Hypothalamus (tissue), 51 donors: ENCODE data around the gene ATXN1.
A peak's percentile ranks its signal among the peaks of the same experiment; 100 is the strongest.
"Not testable (repeated sequence)": the region's sequence is repeated elsewhere in the genome, so short reads cannot be mapped to it uniquely, and the experiment has no call there.

Experiments
- DNase-seq, 51 donors: peaks; one replicate each; lab custom pipeline; 2025; lab: John Stamatoyannopoulos, UW

Gene ATXN1

DNA sequence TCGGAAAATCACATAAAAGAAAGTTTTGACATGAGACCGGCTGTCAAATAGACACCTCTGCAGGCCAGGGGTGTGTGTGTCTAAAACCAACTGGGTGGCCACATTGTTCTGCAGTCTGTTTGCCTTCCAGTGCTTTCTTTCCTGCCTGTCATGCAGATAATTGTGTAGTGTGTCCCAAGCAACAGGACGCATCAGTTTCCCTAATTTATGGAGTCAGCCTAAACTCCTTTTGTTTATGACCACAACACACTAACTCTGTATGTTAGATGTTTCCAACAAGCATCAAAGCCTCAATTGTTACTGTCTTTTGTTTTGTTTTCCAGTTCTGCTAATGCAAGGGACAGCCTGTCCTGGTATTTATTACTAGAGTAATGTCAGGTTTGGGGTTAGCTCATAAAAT is 205.7 kb downstream of the ATXN1 start:
- peak in 5 of 51 donors; percentile 17 to 77 (median 58) for DNase-seq

DNA sequence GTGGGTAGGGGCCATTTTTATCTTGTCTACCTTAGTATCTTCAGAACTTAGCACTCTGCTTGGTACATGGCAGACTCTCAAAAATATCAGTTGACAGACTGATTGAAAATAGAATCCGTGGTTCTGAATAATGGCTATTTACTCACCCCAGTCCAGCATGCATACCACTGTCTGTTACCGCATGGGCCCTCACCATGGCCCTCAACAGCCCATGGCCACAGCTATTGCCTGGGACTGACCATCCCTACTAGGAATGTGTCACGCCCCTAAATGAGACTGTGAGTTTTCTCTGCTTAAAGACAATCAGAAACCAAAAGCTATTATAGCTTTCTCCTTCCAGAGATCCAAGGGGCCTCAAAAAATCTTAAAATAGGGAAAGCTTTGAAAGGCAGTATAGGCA is 207.7 kb downstream of the ATXN1 start:
- no peak for DNase-seq

DNA sequence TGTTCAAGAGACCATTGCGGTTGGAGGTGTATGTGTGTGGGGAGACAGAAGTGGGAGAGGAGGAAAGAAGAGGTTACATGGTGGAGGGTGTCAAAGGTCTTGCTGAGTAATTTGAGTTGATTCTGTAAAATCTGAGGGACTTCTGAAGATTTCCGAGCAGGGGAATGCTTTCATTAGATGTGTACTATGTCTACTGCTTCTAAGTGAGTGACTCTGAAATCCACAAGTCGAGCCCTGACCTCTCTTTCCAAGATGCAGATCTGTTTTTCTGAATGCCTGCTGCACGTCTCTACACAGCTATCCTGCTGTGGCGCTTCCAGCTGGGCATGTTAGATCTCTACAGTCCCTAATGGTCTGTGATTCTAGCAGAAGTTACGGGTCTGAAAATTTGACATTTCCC is 209.8 kb downstream of the ATXN1 start:
- DNase-seq: no peak

DNA sequence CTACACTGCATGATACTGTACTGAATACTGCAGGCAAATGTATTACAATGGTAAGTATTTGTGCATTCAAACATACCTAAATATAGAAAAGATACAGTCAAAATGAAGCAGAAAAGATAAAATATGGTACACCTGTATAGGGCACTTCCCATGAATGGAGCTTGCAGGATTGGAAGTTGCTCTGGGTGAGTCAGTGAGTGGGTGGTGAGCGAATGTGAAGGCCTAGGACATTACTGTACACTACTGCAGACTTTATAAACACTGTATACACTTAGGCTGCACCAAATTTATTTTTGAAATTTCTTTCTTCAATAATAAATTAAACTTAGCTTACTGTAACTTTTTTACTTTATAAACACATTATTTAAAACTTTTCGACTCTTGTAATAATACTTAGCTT is 213.1 kb downstream of the ATXN1 start:
- DNase-seq: no peak

DNA sequence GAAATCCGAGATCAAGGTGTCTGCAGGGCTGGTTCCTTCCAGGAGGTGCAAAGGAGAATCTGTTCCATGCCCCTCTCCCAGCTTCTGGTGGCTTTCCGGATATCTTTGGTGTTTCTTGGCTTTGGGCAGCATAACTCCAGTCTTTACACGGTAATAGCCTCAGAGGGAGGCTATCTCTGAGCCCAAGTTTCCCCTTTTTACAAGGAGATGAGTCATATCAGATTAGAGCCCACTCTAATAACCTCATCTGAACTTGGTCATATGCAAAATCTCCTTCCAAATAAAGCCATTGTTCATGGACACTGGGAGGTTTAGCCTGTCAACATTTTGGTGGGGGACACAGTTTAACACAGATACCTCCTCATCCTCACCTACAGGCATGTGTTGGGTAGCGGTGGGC is 213.7 kb downstream of the ATXN1 start:
- no peak for DNase-seq

DNA sequence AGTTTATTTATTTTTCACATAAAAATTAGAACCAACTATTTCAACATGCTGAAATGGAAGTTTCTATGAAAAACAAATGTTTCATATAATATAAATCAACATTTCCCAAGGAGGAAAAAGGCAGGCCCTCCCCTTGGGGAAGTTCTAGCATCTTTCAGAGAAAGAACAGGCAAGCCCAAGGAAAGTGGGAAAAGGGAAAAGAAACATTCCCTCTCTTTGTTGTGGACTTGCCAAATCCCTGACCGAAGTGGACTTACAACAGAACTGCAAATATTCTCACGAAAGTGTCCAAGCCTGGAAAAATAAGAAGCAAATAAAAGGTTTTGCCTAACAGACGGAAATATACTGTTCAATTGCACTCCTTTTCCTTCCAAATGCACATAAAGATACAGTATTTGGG is 214.4 kb downstream of the ATXN1 start:
- DNase-seq: no peak

DNA sequence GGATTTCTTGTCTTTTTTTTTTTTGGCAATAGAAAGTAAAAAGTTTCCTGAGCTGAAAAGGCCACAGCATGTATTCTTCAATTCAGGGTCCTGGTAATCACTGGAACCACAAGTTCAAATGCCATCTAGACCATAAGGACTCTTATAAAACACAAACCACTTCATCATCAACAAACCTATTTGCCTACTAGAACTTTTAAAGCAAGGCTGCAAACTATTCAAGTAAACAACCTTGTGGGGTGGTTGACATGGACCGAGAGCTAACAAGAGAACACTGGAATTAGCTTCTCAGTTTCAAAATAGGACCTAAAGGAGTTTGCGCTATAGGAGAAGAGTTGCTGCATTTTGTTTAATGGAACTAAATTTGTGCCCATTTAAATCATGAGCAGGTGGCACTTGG is 215.9 kb downstream of the ATXN1 start:
- DNase-seq: no peak

DNA sequence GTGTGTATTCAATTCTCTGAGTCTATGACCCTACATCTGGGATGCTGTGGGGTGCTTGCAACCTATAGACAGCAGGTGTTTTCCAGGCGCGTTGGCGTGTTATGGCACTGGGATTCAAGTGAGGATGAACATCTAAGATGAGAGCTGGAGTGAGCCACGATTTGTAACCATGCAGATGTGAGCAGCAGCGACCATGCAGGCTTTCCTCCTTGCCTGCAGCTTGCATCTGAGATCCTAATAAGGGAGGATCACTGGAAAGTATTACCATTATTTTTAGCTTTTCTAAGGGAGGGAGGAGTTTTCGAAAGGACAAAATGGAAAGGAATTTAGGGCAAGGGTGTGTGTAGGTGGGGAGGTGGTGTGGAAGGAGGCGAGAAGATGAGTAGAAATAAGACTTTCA is 216.7 kb downstream of the ATXN1 start:
- DNase-seq: no peak

DNA sequence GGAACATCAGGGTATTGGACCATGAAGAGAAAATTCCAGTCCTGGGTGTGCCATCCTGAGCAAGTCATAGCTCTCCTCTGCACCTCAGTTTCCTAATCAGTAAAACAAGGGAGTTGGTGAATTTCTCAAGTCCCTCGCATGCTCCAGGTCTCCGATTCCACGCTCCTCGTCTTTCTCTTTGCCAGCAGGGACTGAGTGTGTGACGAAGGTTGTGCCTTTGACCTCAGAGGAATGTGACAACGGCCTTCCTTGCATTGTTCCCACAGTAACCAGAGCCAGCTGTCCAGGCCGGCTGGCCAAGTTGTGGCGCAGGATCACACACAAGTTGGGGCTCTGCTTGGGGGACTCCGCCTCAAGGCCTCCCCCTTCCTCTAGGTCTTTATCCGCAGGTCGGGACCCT is 217.3 kb downstream of the ATXN1 start:
- no peak for DNase-seq

DNA sequence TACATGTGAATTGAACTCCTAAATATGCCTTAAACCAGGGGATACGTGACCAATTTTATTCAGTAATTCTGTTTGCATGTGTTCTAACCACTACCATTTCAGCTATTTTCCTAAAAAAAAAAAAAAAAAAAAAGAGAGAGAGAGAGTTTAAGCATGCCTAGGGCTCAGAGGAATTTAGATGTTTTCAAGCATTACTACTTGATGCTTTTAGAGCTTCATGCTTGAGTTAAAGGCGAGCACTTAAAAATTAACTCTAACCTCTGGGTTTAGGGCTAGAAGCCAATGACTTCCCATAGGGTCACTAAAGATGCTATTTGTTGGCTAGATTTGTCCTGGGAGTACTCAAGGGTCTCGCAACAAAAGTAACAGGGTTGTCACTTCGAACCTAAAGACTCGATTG is 217.7 kb downstream of the ATXN1 start:
- DNase-seq: no peak

DNA sequence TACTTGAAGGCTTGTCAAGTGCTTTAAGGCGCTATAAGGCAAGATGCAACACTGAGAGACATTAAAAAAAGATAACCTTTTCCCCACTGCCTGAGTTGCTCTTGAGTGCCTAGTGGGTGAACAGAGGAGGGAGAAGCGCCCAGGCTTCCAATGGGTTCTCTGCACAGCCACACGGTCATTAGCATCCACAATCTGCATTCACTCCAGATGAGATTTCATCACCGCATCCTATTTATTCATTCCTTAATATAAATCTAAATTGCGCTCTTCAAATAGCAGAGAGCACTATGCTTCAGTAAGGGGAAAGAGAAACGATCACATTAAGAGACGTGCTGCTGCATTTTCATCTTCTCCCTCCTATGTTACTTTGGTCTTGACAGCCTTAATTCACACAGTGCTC is 219.2 kb downstream of the ATXN1 start:
- no peak for DNase-seq

DNA sequence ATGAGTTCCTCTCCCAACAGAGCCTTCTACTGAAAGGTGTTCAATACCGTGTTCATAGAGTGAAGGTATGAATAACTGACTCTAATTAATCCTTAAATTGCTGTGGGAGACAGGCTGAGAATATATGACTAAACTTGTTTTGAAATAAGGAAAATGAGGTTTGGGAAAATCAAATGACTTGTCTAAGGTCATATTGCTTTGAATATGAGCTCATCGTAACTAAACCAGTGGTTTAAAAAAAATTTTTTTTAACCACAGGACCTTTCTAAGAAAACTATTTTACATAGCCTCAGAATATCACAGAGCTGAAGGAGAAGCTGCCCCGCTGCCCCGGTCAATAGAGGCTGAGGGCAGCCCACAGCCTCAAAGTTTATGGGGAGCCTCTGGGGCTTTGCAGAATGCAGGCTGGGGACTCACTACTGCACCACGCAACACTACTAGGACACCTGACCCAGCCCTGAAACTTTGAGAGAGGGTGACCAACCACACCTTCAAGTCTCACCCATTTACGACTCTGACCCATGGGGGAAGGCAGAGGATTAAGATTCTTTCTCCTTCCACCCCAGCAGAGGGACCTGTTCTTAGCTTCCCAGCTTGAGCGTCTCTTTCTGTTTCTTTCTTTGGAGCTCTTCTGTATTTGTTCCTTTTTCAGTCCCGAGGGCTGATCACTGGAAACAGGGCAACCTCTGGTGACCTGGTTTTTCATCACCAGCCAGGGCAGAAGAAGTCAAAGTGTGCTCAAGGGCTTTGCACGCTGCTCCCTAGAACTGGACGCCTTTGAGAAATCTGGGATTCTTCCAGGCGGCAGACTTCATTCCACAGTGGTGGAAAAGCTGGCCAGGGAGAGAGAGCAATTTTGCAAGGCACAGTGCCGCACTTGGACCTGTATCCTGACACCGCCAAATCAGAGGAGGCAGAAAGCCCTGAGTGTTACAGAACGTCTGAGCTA is 220.2 kb downstream of the ATXN1 start:
- DNase-seq: peak in 6 of 51 donors; percentile 4 to 28 (median 16)

DNA sequence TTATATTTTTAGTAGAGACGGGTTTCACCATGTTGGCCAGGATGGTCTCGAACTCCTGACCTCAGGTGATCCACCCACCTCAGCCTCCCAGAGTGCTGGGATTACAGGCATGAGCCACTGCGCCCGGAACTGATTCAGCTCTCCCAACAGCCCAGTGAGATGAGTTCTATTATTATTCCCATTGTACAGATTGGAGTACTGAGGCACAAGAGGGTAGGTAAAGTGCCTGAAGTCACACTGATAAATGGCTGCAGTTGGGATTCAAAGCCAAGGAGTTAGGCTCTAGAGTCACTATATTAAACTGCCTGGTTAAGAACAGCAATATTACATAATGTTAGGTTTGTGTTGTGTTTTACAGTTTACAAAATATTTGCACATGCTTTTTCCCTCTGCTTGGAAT is 220.9 kb downstream of the ATXN1 start:
- not testable (repeated sequence) for DNase-seq

DNA sequence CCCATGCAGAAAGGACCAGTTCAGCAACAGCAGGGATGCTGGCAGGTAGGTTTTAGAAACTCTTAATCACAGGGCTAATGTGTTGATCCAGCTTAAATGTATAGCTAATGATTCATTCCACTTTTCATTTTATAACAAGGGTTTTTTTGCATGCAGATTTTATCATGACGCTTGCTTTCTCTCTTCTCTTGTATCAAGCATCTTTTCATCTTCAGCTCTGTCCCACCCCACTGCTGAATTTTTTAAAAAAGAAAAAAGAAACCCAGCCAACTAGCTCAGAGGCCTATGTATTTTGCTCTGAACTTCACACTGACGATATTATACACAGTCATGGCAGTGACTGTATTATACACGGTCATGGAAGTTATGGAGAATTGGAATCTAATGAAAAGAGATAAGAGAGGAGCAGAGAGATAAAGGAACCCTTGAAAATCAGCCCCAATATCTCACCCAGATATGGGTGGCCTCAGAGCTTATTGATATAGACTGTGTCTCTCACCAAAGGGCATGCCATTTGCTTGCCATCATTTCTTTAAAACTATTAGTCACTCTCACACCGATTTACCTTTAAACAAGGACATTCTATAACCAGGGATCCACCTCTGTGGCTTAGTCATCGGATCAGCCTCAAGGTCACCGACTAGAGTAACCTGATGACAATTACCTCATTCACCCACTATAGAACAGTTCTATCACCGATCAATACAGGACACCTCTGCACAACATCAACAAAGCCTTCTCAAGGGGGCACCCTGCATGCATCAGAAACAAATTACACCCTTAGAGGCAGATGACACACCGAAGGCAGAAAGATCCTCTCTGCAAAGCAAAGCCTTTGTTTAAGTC is 222.0 kb downstream of the ATXN1 start:
- DNase-seq: no peak

DNA sequence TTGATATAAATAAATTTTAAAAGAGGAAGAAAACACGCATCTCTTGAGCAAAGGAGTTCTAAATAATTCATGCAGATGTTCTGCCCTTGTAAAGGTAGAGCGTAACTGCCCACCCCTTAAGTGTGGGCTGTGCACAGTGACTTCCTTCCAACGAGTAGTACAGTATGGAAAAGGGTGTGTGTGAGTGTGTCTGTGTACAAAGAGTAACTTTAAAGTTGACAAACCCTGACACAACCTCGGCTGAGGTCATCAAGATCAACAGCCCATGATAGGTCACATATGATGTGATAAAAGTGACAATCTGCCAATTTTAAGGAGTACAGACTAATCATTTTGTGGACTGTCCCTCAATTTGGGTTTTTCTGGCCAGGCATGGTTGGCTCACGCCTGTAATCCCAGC is 225.7 kb downstream of the ATXN1 start:
- no peak for DNase-seq

DNA sequence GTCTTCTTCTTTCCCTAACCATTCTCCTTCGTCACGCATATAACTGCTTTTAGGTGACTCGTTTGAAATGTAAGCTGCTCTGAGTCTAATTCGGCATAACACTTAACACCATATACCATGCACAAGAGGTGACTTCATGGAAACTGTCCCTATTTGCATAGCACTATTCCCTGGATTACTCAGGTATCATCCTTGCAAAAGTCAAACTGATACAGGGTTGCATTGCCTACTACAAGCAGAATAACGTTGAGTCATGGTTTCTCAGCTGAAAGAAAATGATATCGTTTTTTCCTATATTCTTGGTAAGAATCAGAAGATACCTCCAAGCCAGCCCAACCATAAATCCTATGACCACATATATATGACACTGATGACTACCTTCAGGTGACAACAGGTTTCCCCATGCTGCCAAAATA is 227.5 kb downstream of the ATXN1 start:
- no peak for DNase-seq

DNA sequence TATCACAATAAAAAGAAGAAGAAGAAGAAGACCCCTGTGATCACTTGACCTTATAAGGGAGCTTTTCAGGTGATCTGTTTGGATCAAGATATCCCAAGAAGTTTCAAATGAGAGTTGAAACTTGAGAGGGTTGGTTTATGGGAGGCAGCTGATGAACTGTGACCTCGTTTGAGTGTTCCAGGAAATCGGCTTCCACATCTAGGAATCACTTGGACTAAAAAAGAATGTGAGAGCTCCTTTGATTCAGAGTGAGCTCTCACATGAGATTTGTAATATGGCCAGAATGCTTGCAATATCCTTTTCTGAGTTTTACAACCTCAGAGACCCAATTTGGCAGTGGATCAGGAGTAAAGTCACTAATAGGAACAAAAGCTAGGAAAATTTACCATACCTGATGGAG is 228.1 kb downstream of the ATXN1 start:
- no peak for DNase-seq

DNA sequence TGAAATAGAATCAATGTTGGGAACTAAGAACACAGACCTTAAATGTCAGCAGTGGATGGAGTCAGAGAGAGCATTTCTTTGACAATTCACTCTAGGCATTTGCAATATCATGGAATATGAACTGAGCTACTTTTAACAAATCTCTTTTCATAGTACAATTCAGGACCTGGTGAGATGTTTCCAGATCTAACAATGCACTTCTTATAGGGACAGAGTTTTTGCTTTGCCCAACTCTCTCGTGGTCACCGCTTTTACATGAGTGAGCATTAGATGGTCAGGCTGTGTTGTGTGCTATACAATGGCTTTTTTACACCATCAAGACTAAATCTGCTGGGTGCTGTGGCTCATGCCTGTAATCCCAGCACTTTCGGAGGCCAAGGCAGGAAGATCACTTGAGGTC is 233.6 kb downstream of the ATXN1 start:
- no peak for DNase-seq

DNA sequence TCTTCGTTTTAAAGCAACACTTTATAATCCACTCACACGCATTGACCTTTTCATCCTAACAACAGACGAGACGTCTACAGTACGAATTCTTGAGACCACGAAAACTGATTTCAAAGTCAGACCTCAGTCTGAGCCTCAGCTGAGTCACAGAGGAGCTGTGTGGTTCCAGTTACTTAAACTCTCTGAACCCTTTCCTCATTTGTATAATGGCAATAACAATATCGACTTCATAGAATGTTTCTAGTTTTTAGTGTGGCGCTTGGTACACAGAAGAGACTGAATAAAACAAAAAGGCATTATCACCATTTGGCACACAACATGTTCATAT is 236.9 kb downstream of the ATXN1 start:
- no peak for DNase-seq

DNA sequence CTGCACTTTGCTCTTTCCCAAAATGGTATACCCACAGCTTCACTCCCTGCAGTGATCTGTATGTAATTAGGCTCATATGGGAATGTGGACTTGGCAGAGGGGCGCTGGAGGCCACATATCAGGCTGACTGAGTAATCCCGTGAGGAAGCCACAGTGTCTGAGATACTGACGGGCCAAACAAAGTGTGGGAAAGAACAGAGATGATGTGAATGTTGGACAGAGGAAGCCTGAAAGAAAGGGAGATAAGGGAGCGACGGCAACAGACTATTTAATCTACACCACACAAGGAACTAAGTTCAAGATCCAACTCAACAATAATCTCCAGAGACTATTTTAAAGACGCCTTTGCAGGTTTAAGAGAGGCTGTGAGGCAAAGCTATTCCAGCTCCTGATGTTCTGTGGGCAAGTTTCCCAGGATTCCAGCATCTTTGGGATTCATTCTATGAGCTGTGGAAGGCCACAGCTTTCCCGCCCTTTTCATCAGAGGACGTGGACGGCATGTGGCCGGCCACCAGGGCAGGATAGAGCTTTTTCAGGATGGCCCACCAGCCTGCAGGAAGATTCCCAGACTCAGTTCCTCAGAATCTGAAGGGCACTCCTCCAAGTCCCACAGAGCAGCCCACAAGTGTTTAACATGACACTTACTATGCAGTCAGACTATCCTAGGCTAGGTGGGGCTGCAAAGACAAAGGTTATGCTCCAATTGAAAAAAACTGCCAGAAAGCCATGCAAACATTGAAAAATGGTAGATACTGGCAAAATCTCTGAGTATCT is 237.5 kb downstream of the ATXN1 start:
- DNase-seq: no peak

DNA sequence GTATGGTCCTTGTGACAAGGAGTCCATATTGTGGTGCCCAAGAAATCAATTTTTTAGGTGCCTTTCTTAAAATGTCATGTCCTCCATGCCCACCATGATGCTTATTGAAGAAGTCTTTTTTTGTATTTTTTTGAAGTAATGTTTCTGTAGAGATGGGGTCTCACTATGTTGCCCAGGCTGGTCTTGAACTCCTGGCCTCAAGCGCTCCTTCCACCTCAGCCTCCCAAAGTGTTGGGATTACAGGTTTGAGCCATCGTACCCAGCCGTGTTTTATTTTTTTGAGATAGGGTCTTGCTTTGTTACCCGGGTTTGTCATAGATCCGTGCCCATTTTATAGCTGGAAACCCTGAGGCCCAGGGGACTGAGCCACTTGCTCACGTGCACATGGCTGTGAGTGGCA is 238.3 kb downstream of the ATXN1 start:
- no peak for DNase-seq
